Osteoblast (primary cell): ENCODE measurements around the gene FAS. TPM values are rescaled to one million over a fixed set of nuclear protein-coding genes. Genes with fewer than 3 reads are reported as not detected.

Source experiments
- DNase-seq: peaks from one replicate; pipeline ENCODE4 v3.0.0; 2011; ENCODE audit warnings: low spot score, mixed read lengths; ENCODE audit not compliant: insufficient read length; ENCODE audit errors: missing footprints
- H2AFZ ChIP-seq: 2 replicates; pipeline ENCODE4 v1.6.0; 2011; ENCODE audit warnings: mild to moderate bottlenecking, low read length
- H3K27ac ChIP-seq: 2 replicates; pipeline ENCODE4 v1.5.1; 2011; ENCODE audit warnings: mild to moderate bottlenecking, low read depth, low read length, moderate library complexity
- H3K27me3 ChIP-seq: 2 replicates; pipeline ENCODE4 v1.6.0; 2012; ENCODE audit warnings: mild to moderate bottlenecking, control low read depth, inconsistent platforms, low read length, moderate library complexity; ENCODE audit not compliant: insufficient read depth
- H3K36me3 ChIP-seq: 2 replicates; pipeline ENCODE4 v1.5.1; 2011; ENCODE audit warnings: mild to moderate bottlenecking, low read length, control low read depth, moderate library complexity; ENCODE audit not compliant: insufficient read depth
- H3K4me1 ChIP-seq: 2 replicates; pipeline ENCODE4 v1.5.1; 2011; ENCODE audit warnings: mild to moderate bottlenecking, low read length, control low read depth, moderate library complexity; ENCODE audit not compliant: insufficient read depth
- H3K4me2 ChIP-seq: 2 replicates; pipeline ENCODE4 v1.6.0; 2011; ENCODE audit warnings: mild to moderate bottlenecking, low read length; ENCODE audit not compliant: insufficient read depth
- H3K4me3 ChIP-seq: fragments of 200-600 bp; sonication (generic); 3 replicates; pipeline ENCODE4 v1.5.1; 2012; ENCODE audit warnings: mild to moderate bottlenecking, low read length, inconsistent platforms; ENCODE audit not compliant: insufficient read depth
- H3K79me2 ChIP-seq: 2 replicates; pipeline ENCODE4 v1.6.0; 2012; ENCODE audit warnings: mild to moderate bottlenecking, low read length, control low read depth, inconsistent platforms; ENCODE audit not compliant: insufficient read depth
- H3K9me3 ChIP-seq: 2 replicates; pipeline ENCODE4 v1.5.1; 2011; ENCODE audit warnings: low read depth, low read length, control low read depth
- H4K20me1 ChIP-seq: 2 replicates; pipeline ENCODE4 v1.6.0; 2012; ENCODE audit warnings: mild to moderate bottlenecking, low read length, control low read depth; ENCODE audit not compliant: insufficient read depth
- CTCF ChIP-seq: IDR thresholded peaks from 2 replicates; pipeline ENCODE4 v1.5.1; 2011; ENCODE audit warnings: mild to moderate bottlenecking, low read depth, low read length, moderate library complexity; ENCODE audit errors: extremely low read depth
- total RNA-seq: library from RNA; depleted of rRNA; stranded (reverse); fragments of >200 nt; gene quantifications from 2 replicates; pipeline ENCODE4 v1.2.3, GENCODE V29; 2012

FAS gene
- total RNA-seq, 1 donor: 49.6 TPM

GRCh38 chr10:89030791-89031190, 40.2 kb downstream of the FAS start:
- no peak for DNase-seq
- no peak overlapping the region for H3K4me3 ChIP-seq
- no peaks in the 10 kb centered on the region for H3K27me3 ChIP-seq
- no peak overlapping the region for H3K27ac ChIP-seq
- TF ChIP-seq CTCF: no peak
- no peaks in the 10 kb centered on the region for H3K9me3 ChIP-seq
- no peaks in the 10 kb centered on the region for H3K79me2 ChIP-seq
- H4K20me1 ChIP-seq: no peaks in the 10 kb centered on the region
- H3K4me2 ChIP-seq: no peak overlapping the region
- H3K4me1 ChIP-seq: peaks cover 18% of the 10 kb centered on the region
- no peaks in the 10 kb centered on the region for H3K36me3 ChIP-seq
- H2AFZ ChIP-seq: no peak overlapping the region

- Histone ChIP-seq H3K27me3 (no peaks in the 10 kb centered on the region), H3K4me2 (peak overlapping the region; percentile 62), H3K79me2 (no peaks in the 10 kb centered on the region), H4K20me1 (no peaks in the 10 kb centered on the region), H3K36me3 (no peaks in the 10 kb centered on the region), H3K4me1 (peaks cover 18% of the 10 kb centered on the region), H3K27ac (peak overlapping the region; percentile 45), H3K4me3 (peak overlapping the region; percentile 25), H3K9me3 (no peaks in the 10 kb centered on the region), H2AFZ (no peak overlapping the region)
- no peak for TF ChIP-seq CTCF
- DNase-seq: no peak
Observed at GRCh38 chr10:89032141-89032891, 41.7 kb downstream of the FAS start.

DNA sequence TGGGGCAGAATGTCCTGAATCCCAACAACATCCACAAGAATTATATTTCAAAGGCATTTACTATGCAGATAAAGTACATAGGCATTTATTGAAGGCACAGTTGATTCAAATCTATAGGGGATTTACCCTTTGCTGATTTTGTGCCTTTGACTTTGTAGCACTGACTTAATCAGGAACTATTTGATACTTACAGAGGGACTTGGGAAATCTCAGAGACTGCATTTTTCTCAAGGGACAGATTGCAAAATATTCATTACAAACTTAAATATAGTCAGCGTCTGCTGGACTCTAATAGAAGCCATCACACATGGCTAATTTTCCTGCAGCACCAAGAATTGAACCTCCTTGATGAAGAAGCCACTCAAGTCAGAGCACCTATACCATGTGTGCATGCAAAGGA, 44.9 kb downstream of the FAS start:
- Histone ChIP-seq H3K36me3 (no peaks in the 10 kb centered on the region), H3K9me3 (no peaks in the 10 kb centered on the region), H3K79me2 (no peaks in the 10 kb centered on the region), H3K4me2 (no peak overlapping the region), H4K20me1 (no peaks in the 10 kb centered on the region), H2AFZ (no peak overlapping the region), H3K4me3 (no peak overlapping the region), H3K4me1 (peaks cover 15% of the 10 kb centered on the region), H3K27me3 (no peaks in the 10 kb centered on the region), H3K27ac (no peak overlapping the region)
- TF ChIP-seq CTCF: no peak
- DNase-seq: no peak

GRCh38 chr10:89037096-89037495, 46.5 kb downstream of the FAS start:
- no peak for TF ChIP-seq CTCF

More at GRCh38 chr10:89037096-89037495, 46.5 kb downstream of the FAS start:
- no peak for DNase-seq
- H3K4me1 ChIP-seq: peaks cover 9% of the 10 kb centered on the region
- H3K9me3 ChIP-seq: no peaks in the 10 kb centered on the region
- H3K4me3 ChIP-seq: no peak overlapping the region
- H3K79me2 ChIP-seq: no peaks in the 10 kb centered on the region
- no peak overlapping the region for H3K27ac ChIP-seq
- H2AFZ ChIP-seq: no peak overlapping the region
- no peak overlapping the region for H3K4me2 ChIP-seq
- H4K20me1 ChIP-seq: no peaks in the 10 kb centered on the region
- no peaks in the 10 kb centered on the region for H3K27me3 ChIP-seq
- no peaks in the 10 kb centered on the region for H3K36me3 ChIP-seq
